Dedifferentiated amniotic fluid mesenchymal stem cell (primary cell): ENCODE results near the gene SEC61G.
A peak's percentile ranks its signal among the peaks of the same experiment; 100 is the strongest.

Experiments used
- DNase-seq: peaks from one replicate; pipeline ENCODE4 v3.0.0-alpha.2; 2016; ENCODE audit errors: extremely low spot score

Gene SEC61G

DNA sequence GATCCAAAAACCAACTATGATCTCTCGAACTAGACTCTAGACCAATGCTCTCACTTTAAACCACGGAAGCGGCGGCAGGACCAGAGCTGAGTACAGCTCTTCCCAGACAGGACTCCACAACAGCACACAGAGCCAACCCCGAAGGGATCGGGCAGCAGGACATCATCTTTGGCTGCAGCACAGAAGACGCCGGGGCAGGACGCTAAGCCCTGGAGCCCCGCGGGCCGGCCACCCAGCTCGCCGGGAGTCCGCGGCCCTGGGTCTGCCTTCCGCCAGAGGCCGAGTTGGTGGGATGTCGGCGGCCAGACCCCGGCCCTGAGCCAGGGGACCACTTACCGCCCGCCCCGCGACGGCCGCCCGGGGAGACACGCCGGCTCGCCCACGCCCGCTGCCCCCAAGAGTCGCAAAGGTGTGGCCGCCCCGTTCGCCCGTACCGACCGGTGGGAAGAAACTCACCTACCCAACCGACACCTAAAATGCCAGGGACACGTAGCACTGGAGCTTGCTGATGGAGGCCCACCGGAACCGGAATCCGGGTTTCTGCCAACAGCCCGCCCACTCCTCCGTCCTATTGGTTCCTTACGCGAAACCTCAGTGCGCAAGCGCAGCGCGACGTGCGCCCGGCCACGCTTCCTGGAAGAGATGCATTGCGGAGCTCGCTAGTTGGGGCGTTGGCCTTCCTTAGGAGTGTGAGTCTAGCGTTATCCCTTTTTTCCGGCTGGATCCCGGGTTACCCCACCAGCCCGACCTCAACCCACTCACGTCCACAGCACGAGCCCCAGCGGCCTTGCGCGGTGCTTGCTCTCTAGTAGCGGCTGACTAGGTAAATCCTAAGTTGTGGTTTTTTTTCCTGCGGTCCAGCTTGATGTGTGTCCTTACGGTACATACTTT, at the start of gene SEC61G:
Gene SEC61G, minus strand, starts transcription at position 510 of the 891 bp plus-strand sequence. CDS start 1,623 bp downstream, outside the sequence.
- peak; percentile 96 for DNase-seq

DNA sequence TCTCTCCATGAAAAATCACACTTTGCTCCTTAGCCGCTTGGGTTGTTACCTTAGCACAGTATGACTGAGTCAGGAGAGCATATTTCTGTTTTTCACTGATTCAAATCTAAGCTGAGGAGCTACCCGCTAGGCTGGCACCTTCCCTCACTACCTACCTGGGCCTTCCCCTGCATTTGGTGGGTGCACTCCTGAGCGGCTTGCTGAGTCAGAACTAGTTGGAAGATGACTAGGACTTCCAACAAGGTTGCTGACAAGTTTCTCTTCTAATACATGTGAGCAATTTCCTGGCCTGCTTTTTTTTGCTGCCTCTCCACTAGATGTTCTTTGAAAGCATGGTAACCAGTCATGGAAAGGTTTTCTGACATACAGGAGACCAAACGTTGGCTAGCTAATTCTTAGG, 43.8 kb upstream of the SEC61G start:
- DNase-seq: no peak

DNA sequence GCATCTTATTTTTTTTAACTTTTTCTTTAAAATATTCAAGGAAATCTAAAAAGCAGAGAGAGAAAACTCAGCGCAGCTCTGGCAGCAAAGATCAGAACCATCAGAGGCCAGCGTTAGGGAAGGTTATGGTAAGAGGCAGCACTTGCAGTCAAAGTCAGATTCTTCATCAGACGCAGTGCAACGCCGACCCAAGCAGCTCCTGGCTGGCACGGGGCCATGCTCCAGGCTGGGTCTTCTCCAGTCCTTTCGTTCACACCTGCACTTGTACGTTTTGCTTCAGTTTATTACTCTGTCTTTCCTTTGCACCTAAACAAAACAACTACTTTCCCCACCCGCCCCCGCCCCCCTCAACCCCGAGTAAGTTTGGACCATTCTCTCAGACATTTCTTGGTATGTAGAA, 43.1 kb upstream of the SEC61G start:
- no peak for DNase-seq

- DNase-seq: no peak
Observed at GRCh38 chr7:54799792-54800191, 40.8 kb upstream of the SEC61G start.

- DNase-seq: no peak
Observed at GRCh38 chr7:54798530-54798929, 39.5 kb upstream of the SEC61G start.

DNA sequence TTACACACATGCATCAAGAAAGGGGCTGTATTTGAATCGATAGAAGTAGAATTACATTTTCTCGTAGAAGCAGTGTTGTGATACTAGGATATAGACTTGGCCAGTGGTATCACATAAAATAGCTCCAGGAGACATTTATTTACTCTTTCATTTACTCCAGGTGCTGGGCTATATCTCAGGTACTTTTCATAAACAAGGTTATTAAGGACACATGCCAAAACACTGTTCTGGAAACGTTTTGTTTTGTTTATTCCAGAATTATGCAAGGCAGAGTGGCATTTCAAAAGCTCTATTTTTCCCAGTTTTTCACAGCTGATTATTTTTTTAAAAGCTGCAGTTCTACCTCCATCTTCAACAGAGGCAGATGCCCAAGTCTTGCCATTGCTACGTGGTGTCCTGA, 37.8 kb upstream of the SEC61G start:
- no peak for DNase-seq

DNA sequence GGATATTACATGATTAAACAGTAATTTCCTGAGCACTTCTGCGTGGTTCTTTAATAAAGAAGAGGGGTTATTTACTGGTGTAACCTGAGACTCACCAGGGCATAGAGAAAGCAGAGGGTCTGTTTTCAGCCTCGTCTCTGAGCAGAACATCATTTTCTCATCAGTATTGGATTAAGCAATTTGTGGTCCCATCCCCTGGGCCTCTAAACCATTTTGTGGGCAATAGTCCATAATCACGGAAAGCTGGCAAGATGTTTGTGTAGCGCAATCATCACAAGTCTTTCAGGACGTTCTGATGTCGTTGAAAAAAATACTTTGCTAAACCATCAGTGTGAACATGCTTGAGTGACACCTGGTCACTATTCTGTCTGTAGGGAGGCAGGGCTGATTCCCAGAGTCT, 37.1 kb upstream of the SEC61G start:
- DNase-seq: no peak

DNA sequence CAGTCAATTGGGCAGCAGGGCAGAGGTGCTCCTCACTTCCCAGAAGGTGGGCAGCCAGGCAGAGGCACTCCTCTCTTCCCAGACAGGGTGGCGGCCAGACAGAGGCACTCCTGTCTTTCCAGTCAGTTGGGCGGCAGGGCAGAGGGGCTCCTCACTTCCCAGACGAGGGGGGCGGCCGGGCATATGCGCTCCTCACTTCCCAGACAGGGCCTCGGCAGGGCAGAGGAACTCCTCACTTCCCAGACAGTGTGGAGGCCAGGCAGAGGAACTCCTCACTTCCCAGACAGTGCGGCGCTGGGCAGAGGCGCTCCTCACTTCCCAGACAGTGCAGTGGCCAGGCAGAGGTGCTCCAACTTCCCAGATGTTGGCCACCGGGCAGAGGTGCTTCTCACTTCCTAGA, 33.4 kb upstream of the SEC61G start:
- no peak for DNase-seq

- DNase-seq: peak; percentile 80
Observed at GRCh38 chr7:54788664-54789063, 29.7 kb upstream of the SEC61G start.

GRCh38 chr7:54785261-54785660, 26.2 kb upstream of the SEC61G start:
- DNase-seq: no peak

DNA sequence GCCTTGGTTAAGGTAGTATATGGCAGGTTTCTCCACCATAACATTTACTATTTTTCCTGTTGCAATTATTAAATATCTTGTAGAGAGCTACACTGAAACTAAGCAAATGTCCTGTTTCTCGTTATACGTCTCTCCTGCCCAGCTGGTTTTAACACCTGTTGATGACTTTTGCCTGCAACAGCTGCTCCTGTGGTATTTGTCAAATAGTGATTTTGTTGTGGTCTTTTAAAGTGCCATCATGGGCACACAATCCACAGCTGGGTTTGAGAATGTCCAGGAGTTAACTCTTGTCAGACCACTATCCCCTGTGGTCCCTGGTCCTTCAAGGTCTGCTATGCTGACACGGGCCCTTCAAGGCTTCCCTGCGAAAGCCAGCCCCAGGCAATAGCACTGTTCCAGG, 24.9 kb upstream of the SEC61G start:
- DNase-seq: no peak

DNA sequence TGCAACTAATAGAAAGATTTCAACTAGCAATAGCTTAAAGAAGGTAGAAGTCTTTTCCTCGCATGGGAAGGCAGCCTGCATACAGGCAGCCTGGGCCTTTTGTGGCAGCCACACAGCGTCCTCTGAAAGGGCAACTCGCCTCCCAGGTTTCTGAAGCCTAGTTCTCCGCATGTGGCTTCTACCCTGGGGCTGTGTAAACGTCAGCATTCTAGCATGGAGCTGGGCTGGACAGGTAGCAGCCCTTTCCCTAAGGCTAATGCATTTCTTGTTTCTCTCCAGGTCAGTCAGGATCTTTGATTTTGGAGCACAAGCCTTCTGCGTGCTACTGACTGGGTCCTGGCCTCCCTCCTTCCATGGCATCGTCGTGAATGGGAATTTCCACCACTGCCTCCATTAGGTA, 23.8 kb upstream of the SEC61G start:
- no peak for DNase-seq

DNA sequence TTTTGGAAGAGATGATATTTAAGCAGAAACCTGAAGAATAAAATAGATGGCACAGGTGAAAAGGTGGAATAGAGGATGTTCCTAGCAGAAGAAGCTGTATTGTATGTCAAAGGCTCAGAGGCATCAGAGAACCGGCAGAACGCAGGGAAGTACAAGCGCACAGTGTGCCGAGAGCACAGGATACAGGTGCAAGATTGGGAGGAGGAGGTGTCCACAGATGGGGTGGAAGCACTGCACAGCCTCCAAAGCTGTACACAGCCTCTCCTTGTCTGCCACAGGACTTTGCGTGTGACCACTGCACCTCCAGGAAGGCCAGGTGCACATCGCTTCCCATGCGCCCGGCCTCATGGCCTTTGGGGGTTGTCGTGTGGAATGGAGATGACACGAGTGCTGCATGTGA, 23.3 kb upstream of the SEC61G start:
- no peak for DNase-seq

DNA sequence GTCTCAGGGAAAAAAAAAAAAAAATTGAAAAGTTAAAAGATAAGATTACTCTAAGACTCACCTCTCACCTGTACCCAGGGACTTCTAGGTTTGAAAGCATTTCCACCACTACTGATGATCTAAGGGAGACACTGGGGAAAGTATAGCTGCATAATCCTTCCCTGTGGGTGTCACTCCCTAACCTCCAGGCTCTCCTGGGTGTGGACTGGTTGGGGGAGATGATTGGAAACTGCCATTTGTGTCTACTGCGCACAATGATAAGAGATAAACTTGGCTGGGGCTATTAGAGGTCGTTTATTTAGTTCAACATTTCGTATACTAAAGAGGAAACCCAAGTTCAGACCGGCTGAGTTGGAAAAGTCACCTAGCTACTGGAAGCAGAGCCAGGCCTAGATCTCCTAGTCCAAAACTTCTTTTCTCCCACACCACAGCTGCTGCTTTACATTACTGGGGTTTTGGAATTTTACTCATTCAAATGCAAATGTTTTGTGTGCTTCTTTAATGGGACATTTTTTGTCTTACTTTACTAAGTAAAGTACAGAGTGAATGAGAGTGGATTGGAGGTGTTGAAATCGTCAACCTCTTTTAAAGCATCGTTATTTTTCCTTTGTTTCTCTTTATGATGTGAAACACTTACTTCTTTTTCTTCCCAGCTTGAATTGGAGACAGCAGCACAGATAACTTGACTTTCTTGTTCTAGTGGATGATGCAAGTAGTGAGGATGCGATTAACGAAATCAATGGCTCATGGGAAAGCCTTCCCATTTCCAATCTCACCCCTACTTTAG, 22.3 kb upstream of the SEC61G start:
- no peak for DNase-seq

- no peak for DNase-seq
Observed at GRCh38 chr7:54780490-54780889, 21.5 kb upstream of the SEC61G start.

DNA sequence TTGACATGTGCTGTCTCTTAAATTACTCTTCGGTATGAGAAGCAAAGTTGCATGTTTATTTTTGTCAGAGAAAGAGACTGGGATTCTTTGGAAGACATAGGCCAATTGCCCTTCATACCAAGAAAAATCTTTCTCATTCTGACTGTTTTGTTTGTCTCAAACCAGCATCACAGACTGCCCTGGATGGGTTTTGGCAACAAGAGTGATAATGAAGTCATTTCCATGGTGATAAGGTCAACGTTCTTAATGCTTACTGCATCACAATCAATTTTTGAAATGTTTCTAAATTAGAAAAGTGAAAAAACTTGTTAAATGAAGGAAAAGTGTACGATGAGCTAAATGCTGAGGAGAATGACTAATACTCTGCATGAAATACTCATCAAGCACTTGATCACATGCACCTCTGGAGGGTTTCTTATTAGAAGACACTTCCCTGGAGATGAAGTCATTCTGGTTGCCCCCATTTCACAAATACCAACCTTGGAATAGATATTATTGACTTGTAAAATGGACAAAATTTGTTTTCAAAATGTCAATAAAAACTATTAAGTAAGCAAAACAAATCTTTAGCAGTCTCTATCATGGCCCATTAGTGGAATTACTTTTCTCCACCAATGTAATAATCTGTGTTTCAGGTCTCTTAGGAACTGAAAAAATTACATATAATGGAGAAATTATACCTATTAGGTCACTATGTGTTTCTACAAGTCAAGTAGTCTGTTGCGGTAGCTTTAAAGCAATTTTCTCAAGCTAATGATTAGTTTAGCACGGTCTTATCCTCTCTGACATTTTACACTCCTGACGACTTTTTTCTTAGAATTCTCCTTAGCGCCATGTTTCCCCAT, 19.9 kb upstream of the SEC61G start:
- DNase-seq: no peak

- no peak for DNase-seq
Observed at GRCh38 chr7:54778166-54778565, 19.2 kb upstream of the SEC61G start.

DNA sequence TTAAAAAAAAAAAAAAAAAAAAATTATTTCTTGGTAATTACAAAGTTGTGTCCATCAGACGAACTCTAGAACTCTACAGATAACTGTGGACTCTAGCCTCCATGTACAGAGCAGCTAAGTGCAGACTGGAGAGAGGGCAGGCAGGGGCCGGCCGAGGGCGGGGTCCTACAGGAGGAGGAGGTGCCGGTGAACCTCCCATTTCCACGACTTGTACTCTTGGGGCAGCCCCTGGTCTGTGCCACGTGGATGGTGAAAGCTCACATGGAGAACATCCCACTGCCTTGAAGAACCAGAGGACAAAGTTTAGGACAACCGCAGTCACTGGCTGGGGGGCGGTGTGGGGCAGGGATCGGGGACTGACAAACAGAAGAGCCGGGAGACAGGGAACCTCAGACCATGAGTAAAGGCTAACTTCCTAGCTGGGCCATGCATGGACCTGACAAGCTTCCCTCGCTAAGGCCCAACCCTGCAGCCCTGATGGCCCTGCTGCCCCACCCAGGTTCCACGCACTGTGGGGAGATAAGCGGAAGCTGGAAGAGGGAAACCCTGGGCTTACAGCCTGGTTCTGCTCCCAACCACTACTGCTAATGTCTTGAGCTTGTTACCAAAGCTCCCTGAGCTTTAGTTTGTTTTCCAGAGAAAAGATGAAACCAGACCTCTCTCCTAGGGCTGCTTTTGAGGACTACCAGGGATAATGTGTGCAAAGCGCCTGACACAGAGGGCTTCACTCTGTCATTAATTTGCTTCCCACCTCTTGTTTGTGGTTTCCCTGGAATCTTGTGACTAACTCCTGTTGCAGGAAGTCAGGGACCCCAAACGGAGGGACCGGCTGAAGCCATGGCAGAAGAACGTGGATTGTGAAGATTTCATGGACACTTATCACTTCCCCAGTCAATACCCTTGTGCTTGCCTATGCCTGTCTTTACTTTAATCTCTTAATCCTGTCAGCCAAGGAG, 16.1 kb upstream of the SEC61G start:
- DNase-seq: no peak

DNA sequence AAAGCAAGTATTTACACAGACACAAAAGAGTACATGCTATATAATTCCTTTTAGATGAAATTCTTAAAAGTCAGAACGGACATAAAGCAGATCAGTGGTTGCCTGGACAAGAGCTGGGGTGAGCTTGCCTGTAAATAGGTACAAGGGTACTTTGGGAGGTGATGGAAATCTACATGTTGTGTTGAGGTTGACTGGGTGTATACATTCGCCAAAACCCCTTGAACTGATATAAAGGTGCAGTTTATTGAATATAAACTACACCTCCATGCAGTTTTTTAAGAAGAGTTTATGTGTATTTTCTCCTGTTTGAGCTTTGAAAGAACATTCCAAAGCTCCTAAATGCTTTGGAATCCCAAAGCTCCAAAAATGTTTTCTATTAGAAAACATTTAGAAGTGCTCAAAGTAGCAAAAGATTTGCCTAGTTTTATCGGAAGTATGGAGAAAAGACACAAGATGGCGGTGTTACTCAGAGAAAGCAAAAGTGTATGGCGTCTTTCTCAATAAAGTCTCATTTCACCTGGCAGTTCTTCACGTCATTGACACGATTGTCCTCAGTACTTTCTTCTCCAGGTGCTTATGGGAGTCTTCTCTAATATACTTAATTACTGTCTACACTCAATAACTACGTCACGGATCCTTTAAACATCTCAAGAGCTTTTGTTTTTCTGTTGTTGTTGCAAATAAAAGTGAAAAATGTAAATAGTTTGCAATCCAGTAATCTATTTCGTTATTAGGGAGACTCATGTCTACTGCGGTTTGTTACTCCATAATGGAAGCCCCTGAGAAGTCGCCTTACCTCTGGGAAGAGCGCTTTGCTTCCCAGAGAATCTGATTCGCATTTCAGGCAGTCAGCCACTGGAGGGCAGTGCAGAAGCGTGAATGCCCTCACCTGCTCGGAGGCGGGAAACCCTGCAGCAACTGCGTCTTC, 14.7 kb upstream of the SEC61G start:
- peak; percentile 79 for DNase-seq

GRCh38 chr7:54769203-54769602, 10.2 kb upstream of the SEC61G start:
- DNase-seq: no peak
